ENCODE measurements around the gene PPP1R7.

The PPP1R7 gene

DNA sequence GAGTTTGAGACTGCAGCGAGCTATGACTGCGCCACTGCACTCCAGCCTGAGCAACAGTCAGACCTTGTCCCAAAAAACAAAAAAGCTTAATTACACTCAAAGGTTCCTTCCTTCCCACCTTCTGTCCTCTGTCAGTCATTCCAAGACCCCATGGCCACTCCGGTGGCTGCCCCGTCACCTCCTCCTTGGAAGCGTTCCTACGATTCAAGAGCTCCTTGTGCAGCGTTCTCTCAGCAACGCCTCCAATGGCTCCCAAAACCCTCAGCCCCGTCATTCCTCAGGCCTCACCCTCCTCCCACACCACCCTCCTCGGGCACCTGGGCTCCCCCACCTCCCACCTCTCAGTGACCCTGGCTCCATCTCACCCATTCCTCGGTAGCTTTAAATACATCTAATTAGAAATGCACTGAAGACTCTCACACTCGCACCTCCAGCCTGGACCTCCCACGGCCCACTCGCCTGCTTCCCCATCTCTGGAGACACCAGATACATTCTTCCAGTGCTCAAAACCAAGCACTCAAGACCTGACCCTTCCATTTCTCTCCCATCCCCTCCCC, 9.0 kb upstream of the PPP1R7 start:
- no peak for DNase-seq

GRCh38 chr2:241142063-241142462, 8.2 kb upstream of the PPP1R7 start:
- DNase-seq: no peak

DNA sequence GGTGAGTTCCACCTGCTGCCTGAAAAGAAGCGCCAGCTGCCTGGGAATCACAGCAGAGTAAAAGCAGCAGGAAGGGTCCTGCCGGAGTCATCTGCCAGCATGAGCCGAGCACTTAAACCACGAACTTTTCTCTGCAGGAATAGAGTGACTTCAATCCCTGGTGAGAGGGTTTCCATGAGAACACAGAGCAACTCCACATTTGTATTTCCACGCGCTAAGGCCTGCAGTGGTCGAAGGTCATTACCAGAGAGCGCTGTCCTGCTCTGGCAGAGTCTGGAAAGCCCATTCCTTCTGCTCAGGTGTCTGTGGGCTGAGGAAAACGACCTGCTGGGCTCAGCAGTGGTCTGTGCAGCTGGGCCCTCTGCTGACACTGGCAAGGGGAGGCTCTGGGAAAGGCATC, 7.7 kb upstream of the PPP1R7 start:
- no peak for DNase-seq

GRCh38 chr2:241146286-241146685, 4.0 kb upstream of the PPP1R7 start:
- DNase-seq: no peak

GRCh38 chr2:241147336-241147735, 2.9 kb upstream of the PPP1R7 start:
- DNase-seq: no peak

DNA sequence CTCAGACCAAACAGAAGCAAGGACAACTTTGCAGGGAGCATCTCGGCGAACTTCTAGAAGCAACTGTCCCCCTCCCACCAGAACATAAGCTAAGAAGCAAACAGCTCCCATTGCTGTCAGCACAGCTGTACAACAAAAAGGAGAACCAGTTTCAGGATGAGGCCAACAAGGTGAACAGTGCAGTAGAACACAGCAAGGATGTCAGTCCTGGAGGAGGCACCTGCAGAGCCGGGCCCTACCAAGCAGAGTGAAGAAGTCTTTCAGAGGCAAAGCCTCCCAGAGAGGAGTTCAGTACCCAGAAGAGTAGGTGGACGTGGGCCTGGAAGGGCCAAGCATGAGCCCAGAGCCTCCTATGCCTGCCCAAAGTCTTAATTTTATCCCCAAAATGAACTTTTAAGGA, 2.0 kb upstream of the PPP1R7 start:
- DNase-seq: no peak

DNA sequence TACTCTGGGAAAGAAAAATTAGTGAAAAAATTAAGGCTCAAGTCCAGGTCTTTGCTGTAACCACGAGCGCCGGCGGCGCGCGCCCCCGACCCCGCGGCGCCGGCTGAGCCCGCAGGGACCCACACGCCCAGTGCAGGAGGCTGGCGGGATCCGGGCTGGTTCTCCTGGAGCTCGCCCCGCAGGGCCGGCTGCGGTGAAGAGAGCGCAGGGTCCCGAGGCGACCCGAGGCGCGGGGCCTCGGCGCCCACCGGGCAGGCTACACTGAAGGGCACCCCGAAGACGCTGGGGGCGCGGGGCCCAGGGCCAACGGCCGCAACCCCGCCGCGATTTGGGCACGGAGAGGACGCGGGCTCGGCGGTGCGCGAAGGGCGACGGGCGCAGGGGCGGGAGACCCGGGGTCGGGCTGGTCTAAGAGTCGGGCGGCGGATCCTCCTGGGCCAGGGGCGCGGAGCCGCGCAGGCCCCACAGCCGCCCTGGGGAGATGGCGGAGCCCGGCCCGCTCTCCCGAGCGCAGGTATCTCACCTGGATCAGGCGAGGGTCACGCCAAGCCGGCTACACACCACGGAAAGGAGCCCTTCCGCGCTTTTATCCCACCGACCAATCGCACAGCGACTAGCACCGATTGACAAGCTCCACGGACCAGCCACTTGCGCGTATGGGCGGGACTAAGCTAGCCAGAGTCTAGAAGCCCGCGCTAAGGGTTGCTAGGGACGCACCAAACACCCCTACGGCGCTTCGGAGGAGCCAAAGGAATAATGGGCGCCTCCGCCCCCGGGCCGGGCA, 1.2 kb upstream of the PPP1R7 start, which contains the start of gene PASK:
Gene PASK (minus strand): TSS at position 582 of the 784 bp plus-strand sequence. CDS start 6,440 bp downstream, outside the sequence.
- peak; percentile 95 for DNase-seq

DNA sequence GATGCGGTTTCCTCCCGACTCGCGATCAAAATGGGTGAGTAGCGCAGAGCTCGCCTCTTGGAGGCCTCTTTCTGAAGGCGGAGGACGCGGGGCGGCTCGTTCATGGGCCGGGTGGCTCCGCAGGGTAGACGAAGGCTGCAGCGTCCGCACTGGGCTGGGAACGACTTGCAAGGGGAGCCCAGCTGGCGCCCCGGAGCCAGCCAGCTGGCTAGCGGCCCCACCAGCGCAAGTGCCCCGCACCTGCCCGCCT, 667 bp upstream of the PPP1R7 start:
- DNase-seq: no peak

DNA sequence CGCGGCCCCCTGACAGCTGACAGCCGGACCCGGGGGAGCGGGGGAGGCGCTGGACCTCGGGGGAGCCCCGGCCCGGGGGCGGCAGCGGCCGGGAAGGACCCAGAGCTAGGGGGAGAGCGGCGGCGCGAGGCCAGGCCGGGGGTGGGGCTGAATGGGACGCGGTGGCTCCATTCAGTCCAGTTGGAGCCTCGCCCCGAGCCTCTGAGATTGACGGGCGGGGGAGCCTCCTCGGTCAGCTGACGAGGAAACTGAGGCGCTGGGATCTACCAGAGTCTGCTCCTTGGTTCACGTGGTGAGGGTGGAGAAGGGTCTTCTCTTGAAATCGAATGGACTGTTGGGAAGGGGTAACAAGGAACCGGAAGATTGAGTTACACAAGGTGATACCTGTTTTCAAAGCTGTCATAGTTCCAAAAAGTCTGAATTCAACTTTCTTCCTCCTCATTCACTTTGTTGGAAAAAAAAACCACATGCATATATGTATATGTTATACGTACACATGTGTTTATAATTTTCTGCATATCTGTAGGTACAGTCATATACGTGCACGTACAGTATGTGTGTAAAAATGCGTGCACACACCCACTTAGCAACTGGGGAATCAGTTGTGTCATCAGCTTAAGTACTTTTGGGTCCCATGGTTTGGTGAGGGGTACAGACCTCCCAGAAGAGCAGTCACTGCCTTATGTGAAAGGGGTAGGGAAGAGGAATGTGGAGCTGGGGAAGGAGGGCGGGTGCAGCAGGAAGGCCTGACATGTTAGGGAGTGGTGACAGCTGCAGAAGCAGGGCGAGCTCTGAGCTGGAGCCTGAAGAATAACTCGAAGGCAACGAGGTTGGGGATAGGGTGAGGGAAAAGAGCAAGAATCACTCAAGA, 628 bp downstream of the PPP1R7 start:
- DNase-seq: peak; percentile 8

DNA sequence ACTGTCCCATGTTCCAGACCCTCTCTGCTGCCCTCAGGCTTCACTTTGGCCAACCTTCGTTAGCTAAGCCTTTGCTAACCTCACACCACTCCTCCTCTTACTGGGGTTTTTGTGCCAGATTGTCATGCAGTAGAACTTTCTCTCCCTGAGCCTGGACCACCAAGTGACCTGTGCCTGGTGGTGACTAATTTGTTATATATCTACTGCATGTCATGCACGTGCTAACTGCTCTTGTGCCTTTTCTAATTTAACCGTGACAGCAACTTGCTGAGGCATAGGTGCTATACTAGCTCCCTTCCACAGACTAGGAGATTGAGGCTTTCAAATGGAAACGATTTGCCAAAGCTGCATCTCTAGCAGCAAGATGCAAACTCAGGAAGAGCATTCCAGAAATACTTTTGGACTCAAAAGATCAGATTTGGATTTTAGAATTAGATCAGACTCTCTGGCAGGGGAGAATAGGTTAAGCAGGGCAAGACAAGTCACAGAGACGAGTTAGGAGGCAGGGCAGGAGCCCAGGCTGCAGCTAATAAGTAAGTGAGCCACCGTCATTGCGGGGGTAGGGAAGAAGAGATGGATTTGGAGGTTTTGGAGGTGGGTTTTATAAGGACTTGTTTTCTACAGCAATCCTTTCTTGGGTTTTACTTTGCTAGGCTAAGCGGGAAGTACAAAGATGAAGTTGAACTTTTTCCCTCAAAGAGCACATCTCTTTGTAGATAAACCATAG, 1.8 kb downstream of the PPP1R7 start:
- peak; percentile 15 for DNase-seq

DNA sequence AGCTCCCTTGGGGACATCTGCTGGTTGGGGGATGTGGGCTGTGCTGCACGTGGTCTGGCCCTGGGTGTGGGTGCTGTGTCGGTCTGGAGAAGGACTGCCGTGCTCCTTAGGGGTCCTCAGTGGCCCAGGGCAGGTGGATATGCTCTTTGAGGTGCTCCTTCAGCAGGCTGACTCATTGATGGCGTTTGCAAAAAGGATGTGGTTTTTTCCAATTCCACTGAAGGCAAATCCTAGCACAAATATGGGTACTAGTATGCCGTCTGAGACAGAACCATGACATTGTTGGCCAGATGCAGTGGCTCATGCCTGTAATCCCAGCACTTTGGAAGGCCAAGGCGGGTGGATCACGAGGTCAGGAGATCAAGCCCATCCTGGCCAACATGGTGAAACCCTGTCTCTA, 3.3 kb downstream of the PPP1R7 start:
- peak; percentile 24 for DNase-seq

DNA sequence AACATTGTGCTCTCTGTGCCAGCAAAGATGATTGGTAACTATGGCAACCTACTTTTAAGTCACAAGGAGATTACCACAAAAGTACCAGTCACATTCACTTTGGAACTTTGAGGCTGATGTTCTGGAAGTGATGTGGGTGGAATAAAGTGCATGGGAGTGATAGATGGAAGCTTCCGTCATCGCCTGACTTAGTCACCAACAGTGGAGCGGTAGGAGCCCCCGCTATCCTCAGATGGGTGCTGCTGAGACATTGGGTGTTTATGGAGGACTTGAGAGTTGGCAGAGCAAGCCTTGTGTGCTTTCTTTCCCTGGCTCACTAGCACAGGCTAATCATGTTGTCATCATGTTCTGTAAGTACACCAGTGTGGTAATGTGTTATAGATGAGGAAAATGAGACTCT, 4.6 kb downstream of the PPP1R7 start:
- no peak for DNase-seq

- DNase-seq: no peak
These were observed 5.7 kb downstream of the PPP1R7 start for GRCh38 chr2:241155936-241156335.

DNA sequence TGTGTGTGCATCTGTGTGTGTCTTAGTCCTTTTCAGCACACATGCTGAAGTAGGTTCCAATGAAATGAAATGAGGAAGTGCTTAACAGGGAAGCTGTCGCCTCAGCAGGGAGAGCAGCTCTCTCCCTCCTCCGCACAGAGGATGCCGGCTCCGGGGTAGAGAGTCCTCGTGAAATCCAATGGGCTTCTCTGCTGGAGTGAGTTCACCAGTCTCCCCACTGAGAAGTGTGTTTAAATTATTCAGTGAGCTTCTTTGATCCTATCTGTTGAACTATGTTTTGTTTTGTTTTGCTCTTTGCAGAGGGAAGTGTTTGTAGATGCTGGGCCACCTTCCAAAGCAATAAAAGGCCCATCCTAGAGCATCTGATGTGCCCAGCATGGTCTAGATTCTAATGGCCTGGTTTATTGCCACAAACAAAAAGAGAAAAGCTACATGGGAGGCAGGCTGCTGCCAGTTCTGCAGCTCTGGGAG, 6.7 kb downstream of the PPP1R7 start:
- DNase-seq: no peak

GRCh38 chr2:241157841-241158545, 7.7 kb downstream of the PPP1R7 start:
- peak; percentile 58 for DNase-seq

- no peak for DNase-seq
These were observed 8.3 kb downstream of the PPP1R7 start for GRCh38 chr2:241158546-241158900.

DNA sequence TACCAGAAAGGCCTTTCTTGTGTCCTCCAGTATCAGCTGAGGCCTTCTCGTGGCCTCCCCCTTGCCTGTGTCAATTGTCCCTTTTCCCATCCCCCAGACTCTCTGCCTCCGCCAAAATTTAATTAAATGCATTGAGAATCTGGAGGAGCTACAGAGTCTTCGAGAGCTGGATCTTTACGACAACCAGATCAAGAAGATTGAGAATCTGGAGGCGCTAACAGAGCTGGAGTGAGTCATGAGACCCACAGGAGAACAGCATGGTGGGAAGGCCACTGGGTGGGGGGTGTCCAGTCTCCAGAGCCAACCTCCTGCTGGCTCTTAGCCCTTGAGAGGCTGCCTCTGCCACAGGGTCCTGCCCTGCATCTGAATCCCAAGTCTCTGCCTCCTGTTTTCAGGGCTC, 8.8 kb downstream of the PPP1R7 start:
- DNase-seq: no peak

DNA sequence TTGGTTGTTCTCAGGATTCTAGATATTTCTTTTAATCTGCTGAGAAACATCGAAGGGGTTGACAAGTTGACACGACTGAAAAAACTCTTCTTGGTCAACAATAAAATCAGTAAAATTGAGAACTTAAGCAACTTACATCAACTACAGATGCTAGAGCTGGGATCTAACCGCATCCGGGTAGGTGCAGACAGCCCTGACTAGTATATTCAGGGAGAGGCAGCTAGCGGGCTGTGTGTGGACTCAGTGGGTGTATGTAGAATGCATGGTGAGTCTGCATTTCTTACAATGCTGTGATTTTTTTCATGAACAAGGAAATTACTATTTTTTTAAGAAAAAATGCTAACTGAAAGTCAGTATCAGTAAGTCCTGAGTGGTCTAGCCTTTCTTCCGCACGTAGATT, 10.1 kb downstream of the PPP1R7 start:
- no peak for DNase-seq

DNA sequence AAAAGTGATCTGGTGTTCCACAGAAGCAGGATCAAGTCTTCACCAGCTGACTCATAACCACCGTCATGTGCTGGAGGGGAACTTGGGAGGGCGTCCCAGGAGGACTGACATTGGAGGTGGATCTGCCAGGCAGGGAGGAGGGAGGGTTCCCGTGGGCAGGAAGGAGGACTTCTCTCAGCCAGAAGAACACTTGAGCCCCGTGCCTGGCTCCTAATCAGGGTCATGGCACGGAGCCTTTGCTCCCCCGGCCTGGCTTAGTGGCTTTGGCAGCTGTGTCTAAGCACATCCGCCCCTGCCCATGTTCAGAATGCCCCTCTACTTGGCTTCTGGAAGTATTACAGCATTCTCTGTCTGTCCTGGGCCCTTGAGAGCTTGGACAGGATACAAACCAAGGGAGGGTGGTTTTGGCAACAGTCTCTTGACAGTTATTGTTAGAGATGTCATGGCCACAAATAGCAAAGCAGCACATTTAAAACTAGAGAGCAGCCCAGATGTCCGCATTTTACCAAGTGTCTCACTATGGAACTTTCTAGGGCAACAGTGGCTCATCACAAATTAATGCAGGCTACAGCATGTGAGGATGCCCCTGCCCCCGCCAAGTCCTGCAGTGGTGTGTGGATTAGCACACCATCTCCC, 11.5 kb downstream of the PPP1R7 start:
- peak; percentile 82 for DNase-seq

DNA sequence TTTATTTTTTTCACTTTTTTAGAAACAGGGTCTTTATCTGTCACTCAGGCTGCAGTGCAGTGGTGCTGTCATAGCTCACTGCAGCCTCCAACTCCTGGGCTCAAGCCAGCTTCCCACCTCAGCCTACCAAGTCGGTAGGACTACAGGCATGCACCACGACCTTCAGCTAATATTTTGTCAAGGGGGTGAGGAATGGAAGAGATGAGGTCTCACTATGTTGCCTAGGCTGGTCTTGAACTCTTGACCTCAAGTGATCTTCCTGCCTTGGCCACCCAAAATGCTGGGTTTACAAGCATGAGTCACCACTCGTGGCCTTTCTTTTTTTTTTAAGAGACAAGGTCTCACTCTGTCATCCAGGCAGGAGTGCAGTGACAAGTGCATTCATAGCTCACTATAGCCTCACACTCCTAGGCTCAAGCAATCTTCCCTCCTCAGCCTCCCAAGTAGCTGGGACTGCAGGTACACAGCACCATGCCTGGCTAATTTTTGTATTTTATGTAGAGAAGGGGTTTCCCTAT, 13.4 kb downstream of the PPP1R7 start:
- peak; percentile 12 for DNase-seq

GRCh38 chr2:241168366-241168765, 18.1 kb downstream of the PPP1R7 start:
- DNase-seq: no peak

DNA sequence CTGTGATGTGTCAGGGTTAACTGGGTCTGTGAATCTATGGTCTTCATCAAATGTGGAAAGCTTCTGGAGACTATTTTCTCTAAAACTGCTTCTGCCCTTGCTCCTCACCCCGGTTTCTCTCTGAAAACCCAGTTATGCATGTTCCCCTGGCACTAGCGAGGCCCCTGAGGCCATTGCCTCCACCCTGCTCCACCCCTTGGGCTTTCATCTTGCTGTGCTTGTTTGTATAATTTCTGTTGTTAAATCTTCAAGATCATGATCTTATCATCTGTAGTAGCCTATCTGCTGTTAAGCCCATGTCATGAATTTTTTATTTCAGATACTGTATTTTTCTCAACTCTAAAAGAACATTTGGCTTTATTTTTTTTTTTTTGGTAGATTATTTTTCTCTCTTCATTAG, 23.3 kb downstream of the PPP1R7 start:
- no peak for DNase-seq
